Activated CD4-positive, alpha-beta T cell treated with anti-CD3 and anti-CD28 coated beads, Interleukin-2, Interleukin-4, amounts not matched to agents 100 ng/mL and 50 ng/mL, durations not matched to agents 16 hours and 8 hours (primary cell): ENCODE data around the gene ST6GALNAC3.
"Not testable (repeated sequence)": the region's sequence is repeated elsewhere in the genome, so short reads cannot be mapped to it uniquely, and the experiment has no call there.

ENCODE experiments used
- DNase-seq: peaks from one replicate; pipeline ENCODE4 v3.0.0-alpha.2; 2020; ENCODE audit warnings: low spot score

ST6GALNAC3 gene

GRCh38 chr1:76644139-76644538, 569.6 kb downstream of the ST6GALNAC3 start:
- DNase-seq = no peak

- DNase-seq = not testable (repeated sequence)
Measured at GRCh38 chr1:76652860-76653259, 578.3 kb downstream of the ST6GALNAC3 start.

GRCh38 chr1:76657623-76658022, 583.1 kb downstream of the ST6GALNAC3 start:
- no peak for DNase-seq

- DNase-seq = no peak
Measured at GRCh38 chr1:76659171-76659940, 584.8 kb downstream of the ST6GALNAC3 start.

GRCh38 chr1:76661531-76661930, 587.0 kb downstream of the ST6GALNAC3 start:
- no peak for DNase-seq

GRCh38 chr1:76666499-76666898, 592.0 kb downstream of the ST6GALNAC3 start:
- no peak for DNase-seq

GRCh38 chr1:76668046-76668445, 593.5 kb downstream of the ST6GALNAC3 start:
- no peak for DNase-seq

GRCh38 chr1:76669131-76669530, 594.6 kb downstream of the ST6GALNAC3 start:
- DNase-seq = no peak

- no peak for DNase-seq
Measured at GRCh38 chr1:76669624-76670315, 595.2 kb downstream of the ST6GALNAC3 start.

- no peak for DNase-seq
Measured at GRCh38 chr1:76674689-76675210, 600.2 kb downstream of the ST6GALNAC3 start.

- DNase-seq = no peak
Measured at GRCh38 chr1:76677416-76678405, 603.2 kb downstream of the ST6GALNAC3 start.

GRCh38 chr1:76679534-76680152, 605.1 kb downstream of the ST6GALNAC3 start:
- no peak for DNase-seq

- DNase-seq = no peak
Measured at GRCh38 chr1:76680651-76681050, 606.1 kb downstream of the ST6GALNAC3 start.

GRCh38 chr1:76682138-76682537, 607.6 kb downstream of the ST6GALNAC3 start:
- no peak for DNase-seq
